OCI-LY7 (cell line): ENCODE results near the gene POC1B. TPM values are rescaled to one million over a fixed set of nuclear protein-coding genes. Genes with fewer than 3 reads are reported as not detected.

ENCODE experiments used
- BruUV-seq: library from RNA; stranded (reverse); fragments of 400-500 nt; replicated peaks from 2 replicates; lab custom pipeline; 2021; lab: Mats Ljungman, UMichigan
- CTCF ChIA-PET: fragments of 300-600 bp; sonication (Branson Sonifier 250); formaldehyde crosslinking; loops from one replicate; lab custom pipeline; 2022; ENCODE audit warnings: antibody characterized with exemption; ENCODE audit not compliant: unreplicated experiment; lab: Charles Lee
- POLR2A ChIA-PET: fragments of 300-600 bp; sonication (Branson Sonifier 250); formaldehyde crosslinking; loops from one replicate; lab custom pipeline; 2022; ENCODE audit warnings: antibody characterized with exemption; lab: Charles Lee
- DNase-seq: peaks from one replicate; pipeline ENCODE4 v3.0.0-alpha.2; 2015; ENCODE audit warnings: low spot score
- H2AFZ ChIP-seq: fragments of 200-600 bp; sonication (generic), shearing (Covaris generic); 2 replicates; pipeline ENCODE4 v1.6.1; 2014; ENCODE audit warnings: mild to moderate bottlenecking, antibody characterized with exemption, low read length, moderate library complexity
- H3K27ac ChIP-seq: fragments of 200-600 bp; sonication (generic); 2 replicates; pipeline ENCODE4 v1.5.1; 2014; ENCODE audit warnings: mixed run types, low read depth, mild to moderate bottlenecking, moderate library complexity, low read length, inconsistent platforms; ENCODE audit not compliant: poor library complexity, severe bottlenecking
- H3K36me3 ChIP-seq: fragments of 200-600 bp; sonication (generic); 2 replicates; pipeline ENCODE4 v1.6.1; 2014; ENCODE audit warnings: mild to moderate bottlenecking, antibody characterized with exemption, low read length, moderate library complexity, mixed read lengths; ENCODE audit not compliant: insufficient read depth
- H3K4me1 ChIP-seq: fragments of 200-600 bp; sonication (generic); 2 replicates; pipeline ENCODE4 v1.5.1; 2014; ENCODE audit warnings: mild to moderate bottlenecking, low read length; ENCODE audit not compliant: insufficient read depth, poor library complexity, severe bottlenecking
- H3K4me2 ChIP-seq: fragments of 200-600 bp; sonication (generic); 2 replicates; pipeline ENCODE4 v1.6.1; 2014; ENCODE audit warnings: mild to moderate bottlenecking, low read length
- H3K4me3 ChIP-seq: fragments of 200-600 bp; sonication (generic); 2 replicates; pipeline ENCODE4 v1.5.1; 2014; ENCODE audit warnings: mild to moderate bottlenecking, low read depth, low read length; ENCODE audit not compliant: poor library complexity, severe bottlenecking
- H3K79me2 ChIP-seq: fragments of 200-600 bp; sonication (generic); 2 replicates; pipeline ENCODE4 v1.6.1; 2016; ENCODE audit warnings: low read depth, mild to moderate bottlenecking, low read length, moderate library complexity, mixed read lengths; ENCODE audit not compliant: insufficient read depth
- H3K9me2 ChIP-seq: fragments of 200-600 bp; sonication (generic); 2 replicates; pipeline ENCODE4 v1.6.1; 2016; ENCODE audit warnings: mild to moderate bottlenecking, low read length, mixed read lengths; ENCODE audit not compliant: insufficient read depth
- H3K9me3 ChIP-seq: fragments of 200-600 bp; sonication (generic); 2 replicates; pipeline ENCODE4 v1.6.1; 2014; ENCODE audit warnings: mild to moderate bottlenecking, mixed run types, low read length, mixed read lengths
- H4K20me1 ChIP-seq: fragments of 200-600 bp; sonication (generic); 2 replicates; pipeline ENCODE4 v1.6.1; 2014; ENCODE audit warnings: mild to moderate bottlenecking, antibody characterized with exemption, low read length, moderate library complexity, mixed read lengths; ENCODE audit not compliant: insufficient read depth
- CTCF ChIP-seq: fragments of 200-600 bp; sonication (generic); conservative IDR thresholded peaks from 2 replicates; pipeline ENCODE4 v1.5.1; 2014; ENCODE audit warnings: mild to moderate bottlenecking, antibody characterized with exemption, low read length, moderate library complexity, mixed read lengths
- EZH2phosphoT487 ChIP-seq: fragments of 200-600 bp; sonication (generic); IDR thresholded peaks from 2 replicates; pipeline ENCODE4 v1.6.1; 2018; ENCODE audit warnings: low read depth, borderline replicate concordance, mild to moderate bottlenecking, mixed run types, antibody characterized with exemption, low read length, moderate library complexity, mixed read lengths
- intact Hi-C: fragments of 100-400 bp; cut with micrococcal nuclease; formaldehyde crosslinking; loops from one replicate; pipeline ENCODE4 v1.10.0; 2022; ENCODE audit not compliant: unreplicated experiment
- total RNA-seq, 2 experiments: library from RNA; depleted of rRNA in 1 of 2; stranded (reverse); fragments of >200 nt in 1 of 2; shearing (Covaris generic) in 1 of 2; gene quantifications; 2 replicates each; pipeline ENCODE4 v1.2.3, GENCODE V29; 2014 to 2022

POC1B gene
- total RNA-seq, 2 experiments from 2014 or later, result 28.9 to 30.9 TPM

DNA sequence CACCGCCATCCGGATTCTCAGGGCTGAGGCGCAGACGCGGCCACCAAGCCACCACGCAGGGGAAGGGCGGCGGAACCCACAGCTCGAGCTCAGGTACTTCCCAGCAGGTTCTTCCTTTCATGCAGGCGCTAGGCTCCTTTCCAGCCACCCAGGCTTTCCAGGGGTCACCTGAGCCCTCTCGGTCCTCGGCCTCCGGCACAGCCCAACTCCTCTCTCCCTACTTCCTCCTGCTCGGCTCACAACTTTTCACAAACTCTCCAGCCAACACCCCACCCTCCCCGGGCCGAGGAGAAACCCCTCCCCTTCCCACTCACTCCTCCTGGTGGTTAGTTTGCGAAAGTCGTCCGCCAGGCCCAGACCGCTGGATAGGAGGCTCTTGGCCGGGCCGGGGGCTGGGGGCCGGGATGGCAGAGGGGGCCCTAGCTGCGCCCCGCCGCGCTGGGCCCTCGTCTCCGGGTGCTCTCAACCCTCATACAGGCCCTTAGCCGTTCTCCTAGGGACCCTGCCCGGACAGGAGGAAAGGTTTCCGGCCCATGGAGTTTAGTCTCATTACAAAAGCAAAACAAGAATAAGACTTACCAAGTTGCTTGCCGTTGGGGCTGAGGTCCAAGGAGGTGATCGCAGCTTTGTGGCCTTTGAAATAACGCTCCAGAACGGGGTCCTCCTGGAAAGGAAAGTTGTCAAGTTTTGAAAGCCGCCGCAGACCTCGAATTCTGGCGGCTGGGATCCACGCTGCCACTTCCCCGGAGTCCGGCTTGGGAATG is 1.1 kb downstream of the POC1B start, which contains the start of gene GALNT4:
Gene GALNT4 (minus strand): TSS at position 256 of the 764 bp plus-strand sequence. CDS start 247 bp downstream, at position 9.
- H3K4me3 ChIP-seq, result peak within 1 kb of the TSS; percentile 94
- BruUV-seq, result no TSS peak

GRCh38 chr12:89523843-89524540 is 1.9 kb downstream of the POC1B start:
- peak overlapping the region; percentile 89 for H3K4me2 ChIP-seq
- H3K36me3 ChIP-seq, result peaks cover 29% of the 10 kb centered on the region
- H2AFZ ChIP-seq, result peak overlapping the region; percentile 100
- H3K27ac ChIP-seq, result peak overlapping the region; percentile 77
- no peaks in the 10 kb centered on the region for H3K9me3 ChIP-seq
- peaks cover 11% of the 10 kb centered on the region; the same call in 1 of the 2 replicates for H4K20me1 ChIP-seq
- TF ChIP-seq CTCF, result no peak
- TF ChIP-seq EZH2phosphoT487, result no peak
- no peaks in the 10 kb centered on the region for H3K9me2 ChIP-seq
- H3K4me1 ChIP-seq, result peaks cover 31% of the 10 kb centered on the region
- BruUV-seq, result no TSS peak
- no peak for DNase-seq
- H3K4me3 ChIP-seq, result peak overlapping the region; percentile 94
- POLR2A ChIA-PET, result interaction anchor here (0.8 to 1.4 kb wide), 4 partner anchors 11 to 745 kb away, joined by 3 to 5 read pairs (median 4); no protein-coding TSS in a partner anchor
- CTCF ChIA-PET, result no interaction called here
- intact Hi-C loops, result loop anchor here (1.0 to 2.0 kb wide), 3 partner anchors 54 to 473 kb away; partner anchors contain the start of gene ATP2B1
- peaks cover 46% of the 10 kb centered on the region; the same call in 1 of the 2 replicates for H3K79me2 ChIP-seq

More for the DNA sequence above, 1.1 kb downstream of the POC1B start, which contains the start of gene GALNT4:
- Histone ChIP-seq H3K27ac (peak within 1 kb of the TSS; percentile 77), H3K4me1 (peaks cover 31% of the 10 kb centered on the region), H3K79me2 (peaks cover 43% of the 10 kb centered on the region; the same call in 1 of the 2 replicates), H2AFZ (peak within 1 kb of the TSS; percentile 100), H4K20me1 (peaks cover 8% of the 10 kb centered on the region; the same call in 1 of the 2 replicates), H3K4me2 (peak within 1 kb of the TSS; percentile 89), H3K36me3 (peaks cover 29% of the 10 kb centered on the region), H3K9me3 (no peaks in the 10 kb centered on the region), H3K9me2 (no peaks in the 10 kb centered on the region)
- ChIA-PET POLR2A (interaction anchor here (0.8 to 1.4 kb wide), 4 partner anchors 12 to 744 kb away, joined by 3 to 5 read pairs (median 4); no protein-coding TSS in a partner anchor), CTCF (no interaction called here)
- intact Hi-C loops, result loop anchor here (1.0 to 5.0 kb wide), 5 partner anchors 54 to 1382 kb away; partner anchors contain the start of genes ATP2B1, CEP290 and TMTC3
- TF ChIP-seq CTCF (peak; percentile 75), EZH2phosphoT487 (no peak)
- DNase-seq, result peak; percentile 86
